MCF 10A (cell line): ENCODE data around the gene SNX33. TPM values are rescaled to one million over a fixed set of nuclear protein-coding genes. Genes with fewer than 3 reads are reported as not detected.
A peak's percentile ranks its signal among the peaks of the same experiment; 100 is the strongest.

Experiments
- BruUV-seq: library from RNA; stranded (reverse); fragments of 400-500 nt; replicated peaks from 2 replicates; lab custom pipeline; 2021; lab: Mats Ljungman, UMichigan
- CTCF ChIA-PET: fragments of 300-600 bp; sonication (Branson Sonifier 250); formaldehyde crosslinking; extraction: SDS; loops from one replicate; lab custom pipeline; 2021; ENCODE audit warnings: antibody characterized with exemption, inconsistent platforms; lab: Yijun Ruan, JAX
- POLR2A ChIA-PET: fragments of 300-600, 350-650 bp; sonication (Branson Sonifier 250); formaldehyde crosslinking; extraction: SDS; loops from one replicate; lab custom pipeline; 2020; ENCODE audit warnings: antibody characterized with exemption, inconsistent platforms; lab: Yijun Ruan, JAX
- DNase-seq: peaks from one replicate; pipeline ENCODE4 v3.0.0-alpha.2; 2018; ENCODE audit not compliant: unreplicated experiment
- H3K27ac Mint-ChIP-seq: one replicate; pipeline ENCODE4 v1.8.0; 2022; ENCODE audit warnings: mild to moderate bottlenecking, low read depth, mixed read lengths; ENCODE audit not compliant: unreplicated experiment
- H3K27me3 Mint-ChIP-seq: one replicate; pipeline ENCODE4 v1.8.0; 2022; ENCODE audit warnings: mixed read lengths; ENCODE audit not compliant: insufficient read depth, unreplicated experiment
- H3K36me3 Mint-ChIP-seq: one replicate; pipeline ENCODE4 v1.8.0; 2022; ENCODE audit warnings: mild to moderate bottlenecking, moderate library complexity, mixed read lengths; ENCODE audit not compliant: insufficient read depth, unreplicated experiment
- H3K4me1 Mint-ChIP-seq: one replicate; pipeline ENCODE4 v1.8.0; 2022; ENCODE audit warnings: mixed read lengths; ENCODE audit not compliant: insufficient read depth, unreplicated experiment
- H3K4me3 Mint-ChIP-seq: one replicate; pipeline ENCODE4 v1.8.0; 2022; ENCODE audit warnings: mild to moderate bottlenecking, moderate library complexity, mixed read lengths; ENCODE audit not compliant: unreplicated experiment
- H3K9me3 Mint-ChIP-seq: one replicate; pipeline ENCODE4 v1.8.0; 2022; ENCODE audit warnings: mixed read lengths; ENCODE audit not compliant: unreplicated experiment
- intact Hi-C: fragments of 100-400 bp; cut with micrococcal nuclease; formaldehyde crosslinking; loops from 2 replicates; pipeline ENCODE4 v1.14.1; 2022
- total RNA-seq: library from RNA; stranded (reverse); gene quantifications from 2 replicates; pipeline ENCODE4 v1.2.3, GENCODE V29; 2022
- TF ChIP-seq, protein P1 (sequence below): fragments of 200-600 bp; IDR thresholded peaks from one replicate; pipeline ENCODE4 v1.8.0; 2022; ENCODE audit warnings: antibody characterized with exemption, mild to moderate bottlenecking; ENCODE audit not compliant: unreplicated experiment

SNX33 gene
- total RNA-seq, 1 experiment from 2014 or later = 15.2 TPM

DNA sequence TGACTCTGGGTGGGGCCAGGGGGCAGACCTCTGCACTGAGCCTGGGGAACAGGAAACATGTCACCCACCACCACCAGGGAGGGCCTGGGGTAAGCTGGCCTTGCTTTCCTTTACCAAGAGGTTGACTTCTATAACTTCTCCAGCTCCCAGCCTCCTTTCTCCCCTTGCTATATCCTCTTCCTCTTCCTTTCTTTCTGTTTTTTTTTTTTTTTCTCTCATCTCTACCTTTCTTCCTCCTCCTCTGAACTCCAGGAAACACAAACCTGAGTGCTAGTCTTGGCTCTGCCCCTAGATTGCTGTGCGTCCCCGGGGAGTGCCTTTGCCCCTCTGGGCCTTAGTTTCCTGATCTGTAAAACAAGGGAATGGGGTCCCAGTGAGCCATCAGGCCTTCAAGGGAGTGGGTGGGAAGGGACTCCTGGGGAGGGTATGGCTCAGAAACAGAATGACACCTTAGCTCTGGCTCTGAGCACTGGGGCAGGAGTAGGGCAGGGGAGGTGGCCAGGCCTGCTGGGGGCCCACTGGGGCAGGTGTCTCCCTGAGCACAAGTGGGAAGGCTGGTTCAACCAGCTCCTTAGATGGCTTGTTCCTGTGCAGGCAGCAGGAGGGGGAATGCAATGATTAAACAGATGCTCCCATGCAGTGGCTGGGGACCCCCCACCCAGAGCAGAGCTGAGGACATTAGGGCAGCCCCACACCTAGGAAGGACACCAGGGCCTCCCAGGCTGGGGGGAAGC is 4.3 kb downstream of the SNX33 start:
- BruUV-seq = no TSS peak
- Mint-ChIP-seq H3K27ac (no peak overlapping the region), H3K27me3 (no peaks in the 10 kb centered on the region), H3K36me3 (peaks cover 39% of the 10 kb centered on the region), H3K4me3 (peak overlapping the region; percentile 87), H3K9me3 (no peaks in the 10 kb centered on the region), H3K4me1 (peaks cover 70% of the 10 kb centered on the region)
- CTCF ChIA-PET = interaction anchor here (0.6 to 3.5 kb wide), 5 partner anchors 14 to 198 kb away, joined by 3 to 9 read pairs (median 3); no protein-coding TSS in a partner anchor
- DNase-seq = no peak
- TF ChIP-seq, protein P1, sequence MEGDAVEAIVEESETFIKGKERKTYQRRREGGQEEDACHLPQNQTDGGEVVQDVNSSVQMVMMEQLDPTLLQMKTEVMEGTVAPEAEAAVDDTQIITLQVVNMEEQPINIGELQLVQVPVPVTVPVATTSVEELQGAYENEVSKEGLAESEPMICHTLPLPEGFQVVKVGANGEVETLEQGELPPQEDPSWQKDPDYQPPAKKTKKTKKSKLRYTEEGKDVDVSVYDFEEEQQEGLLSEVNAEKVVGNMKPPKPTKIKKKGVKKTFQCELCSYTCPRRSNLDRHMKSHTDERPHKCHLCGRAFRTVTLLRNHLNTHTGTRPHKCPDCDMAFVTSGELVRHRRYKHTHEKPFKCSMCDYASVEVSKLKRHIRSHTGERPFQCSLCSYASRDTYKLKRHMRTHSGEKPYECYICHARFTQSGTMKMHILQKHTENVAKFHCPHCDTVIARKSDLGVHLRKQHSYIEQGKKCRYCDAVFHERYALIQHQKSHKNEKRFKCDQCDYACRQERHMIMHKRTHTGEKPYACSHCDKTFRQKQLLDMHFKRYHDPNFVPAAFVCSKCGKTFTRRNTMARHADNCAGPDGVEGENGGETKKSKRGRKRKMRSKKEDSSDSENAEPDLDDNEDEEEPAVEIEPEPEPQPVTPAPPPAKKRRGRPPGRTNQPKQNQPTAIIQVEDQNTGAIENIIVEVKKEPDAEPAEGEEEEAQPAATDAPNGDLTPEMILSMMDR = no peak
- intact Hi-C loops = no loop called here
- POLR2A ChIA-PET = interaction anchor here (0.6 to 8.2 kb wide), 7 partner anchors 9 to 158 kb away, joined by 3 to 120 read pairs (median 3); partner anchors contain the start of genes IMP3 and SNUPN

DNA sequence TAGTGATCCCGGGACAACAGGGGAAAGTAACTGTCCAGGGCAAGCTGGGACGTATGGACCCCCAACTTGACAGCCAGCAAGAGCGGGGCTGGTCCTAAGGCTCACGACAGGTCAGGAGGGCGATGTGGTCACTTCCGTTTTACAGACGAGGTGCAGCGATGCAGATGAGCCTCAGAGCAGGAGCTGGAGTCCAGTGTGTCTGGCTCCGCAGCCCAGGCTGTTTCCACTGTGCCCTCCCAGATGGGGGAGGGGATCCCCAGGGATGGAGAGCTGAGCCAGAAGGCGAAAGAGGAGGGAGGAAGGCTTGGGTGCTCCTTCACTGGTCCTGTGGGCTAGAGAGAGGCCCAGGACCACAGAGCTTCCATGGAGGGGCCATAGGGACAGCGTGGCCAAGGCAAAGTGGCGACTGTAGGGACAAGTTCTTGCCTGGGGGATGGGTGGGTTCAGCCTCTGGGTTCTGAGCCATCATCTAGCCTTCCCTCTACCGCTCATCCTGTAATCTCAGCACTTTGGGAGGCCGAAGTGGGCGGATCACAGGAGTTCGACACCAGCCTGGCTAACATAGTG is 5.7 kb downstream of the SNX33 start:
- POLR2A ChIA-PET = interaction anchor here (0.9 to 8.2 kb wide), 3 partner anchors 7 to 13 kb away, joined by 4 to 120 read pairs (median 18); partner anchors contain the start of gene IMP3

DNA sequence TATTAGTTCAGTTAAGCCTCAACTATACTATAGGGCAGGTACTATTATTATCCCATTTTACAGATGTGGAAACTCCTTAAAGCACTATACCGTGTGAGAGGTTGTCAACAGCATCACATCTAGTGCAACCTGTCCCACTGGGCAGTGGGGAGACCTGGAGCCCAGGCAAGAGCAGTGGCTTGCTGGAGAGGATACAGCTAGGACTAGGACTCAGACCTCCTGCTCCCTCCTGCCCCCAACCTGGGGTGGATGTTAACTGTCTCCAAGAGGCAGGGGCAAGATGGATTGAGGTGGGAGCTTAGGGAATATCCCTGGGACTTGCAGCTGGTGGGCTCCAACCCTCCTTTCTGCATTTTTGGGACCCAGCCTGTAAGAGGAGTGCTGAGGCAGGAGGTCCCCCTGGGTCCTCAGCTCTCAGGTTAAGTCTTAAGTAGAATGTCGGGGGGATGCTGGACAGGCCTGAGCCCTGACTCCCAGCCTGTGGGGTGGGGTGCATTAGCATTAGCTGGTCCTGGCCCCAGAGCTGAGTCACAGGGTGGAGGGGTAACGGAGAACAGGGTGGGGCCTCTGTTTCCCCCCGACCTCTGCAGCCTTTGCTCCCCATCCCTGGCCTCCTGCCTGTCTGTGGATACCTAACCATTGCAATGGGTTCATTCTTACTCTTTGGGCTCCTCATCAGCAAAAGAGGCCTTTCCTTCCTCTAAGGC is 6.6 kb downstream of the SNX33 start:
- Mint-ChIP-seq H3K27me3 (no peaks in the 10 kb centered on the region), H3K4me1 (peaks cover 60% of the 10 kb centered on the region), H3K27ac (no peak overlapping the region), H3K36me3 (peaks cover 45% of the 10 kb centered on the region), H3K4me3 (no peak overlapping the region), H3K9me3 (no peaks in the 10 kb centered on the region)
- ChIA-PET CTCF (interaction anchor here (0.6 to 1.0 kb wide), 3 partner anchors 12 to 150 kb away, joined by 3 to 4 read pairs (median 4); partner anchors contain the start of gene SNUPN), POLR2A (interaction anchor here (0.9 to 3.2 kb wide), 2 partner anchors 11 to 14 kb away, joined by 4 to 18 read pairs; partner anchors contain the start of gene IMP3)
- TF ChIP-seq, protein P1 = no peak
- DNase-seq = no peak
- intact Hi-C loops = no loop called here
- BruUV-seq = no TSS peak

More for the DNA sequence above, 5.7 kb downstream of the SNX33 start:
- intact Hi-C loops = no loop called here
- no peak for DNase-seq
- Mint-ChIP-seq H3K9me3 (no peaks in the 10 kb centered on the region), H3K27me3 (no peaks in the 10 kb centered on the region), H3K36me3 (peaks cover 45% of the 10 kb centered on the region), H3K4me1 (peaks cover 69% of the 10 kb centered on the region), H3K4me3 (no peak overlapping the region), H3K27ac (peak overlapping the region; percentile 59)
- CTCF ChIA-PET = interaction anchor here (0.6 to 1.0 kb wide), 2 partner anchors 11 to 151 kb away, joined by 4 read pairs; no protein-coding TSS in a partner anchor
- TF ChIP-seq, protein P1 = no peak
- BruUV-seq = no TSS peak
